SK-MEL-5 (cell line): ENCODE measurements around the gene LIN54. TPM values are rescaled to one million over a fixed set of nuclear protein-coding genes. Genes with fewer than 3 reads are reported as not detected.
A peak's percentile ranks its signal among the peaks of the same experiment; 100 is the strongest.
"Not testable (repeated sequence)": the region's sequence is repeated elsewhere in the genome, so short reads cannot be mapped to it uniquely, and the experiment has no call there.

Experiments used
- DNase-seq: peaks from one replicate; pipeline ENCODE4 v3.0.0-alpha.2; 2016; ENCODE audit warnings: low read depth, low spot score
- in situ Hi-C: cut with HindIII; loops from 2 replicates; pipeline ENCODE4 v1.10.0; 2016; ENCODE audit warnings: low sequenced_read_pairs, high pct_unique_total_duplicates, low pct_unique_long_range_greater_than_20kb
- total RNA-seq: library from RNA; depleted of rRNA; stranded (reverse); fragments of >200 nt; shearing (Covaris generic); gene quantifications from 2 replicates; pipeline ENCODE4 v1.2.3, GENCODE V29; 2014

Gene LIN54
- total RNA-seq, 1 experiment from 2014 or later, result 21.2 TPM

DNA sequence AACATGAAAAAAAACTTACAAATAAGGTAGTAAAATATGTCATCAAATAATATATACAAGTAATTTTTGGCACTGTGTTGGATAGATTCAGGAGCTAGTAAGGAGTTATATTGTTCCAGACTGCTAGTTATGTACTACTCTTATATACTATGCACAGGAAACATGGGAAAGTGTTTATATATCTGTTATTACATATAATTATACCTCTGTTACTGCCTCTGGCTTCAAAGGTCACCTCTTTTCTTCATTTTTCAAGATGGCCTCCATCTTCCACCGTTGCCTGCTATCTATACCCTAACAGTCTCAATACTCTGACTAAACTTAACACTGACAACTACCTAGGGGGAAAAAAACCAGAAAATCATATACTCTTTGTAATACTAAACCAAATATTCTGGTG, 29.5 kb downstream of the LIN54 start:
- DNase-seq, result no peak
- in situ Hi-C loops, result no loop called here

- DNase-seq, result no peak
- in situ Hi-C loops, result no loop called here
Measured at GRCh38 chr4:82975792-82976191, 34.8 kb downstream of the LIN54 start.

- in situ Hi-C loops, result no loop called here
Measured at GRCh38 chr4:82969414-82969813, 41.2 kb downstream of the LIN54 start.

GRCh38 chr4:82968972-82969371, 41.7 kb downstream of the LIN54 start:
- DNase-seq, result no peak

More at GRCh38 chr4:82969414-82969813, 41.2 kb downstream of the LIN54 start:
- DNase-seq, result no peak

GRCh38 chr4:82965763-82966162, 44.9 kb downstream of the LIN54 start:
- DNase-seq, result no peak
- in situ Hi-C loops, result no loop called here

More at GRCh38 chr4:82968972-82969371, 41.7 kb downstream of the LIN54 start:
- in situ Hi-C loops, result no loop called here

- in situ Hi-C loops, result no loop called here
Measured at GRCh38 chr4:82957045-82957444, 53.6 kb downstream of the LIN54 start.

DNA sequence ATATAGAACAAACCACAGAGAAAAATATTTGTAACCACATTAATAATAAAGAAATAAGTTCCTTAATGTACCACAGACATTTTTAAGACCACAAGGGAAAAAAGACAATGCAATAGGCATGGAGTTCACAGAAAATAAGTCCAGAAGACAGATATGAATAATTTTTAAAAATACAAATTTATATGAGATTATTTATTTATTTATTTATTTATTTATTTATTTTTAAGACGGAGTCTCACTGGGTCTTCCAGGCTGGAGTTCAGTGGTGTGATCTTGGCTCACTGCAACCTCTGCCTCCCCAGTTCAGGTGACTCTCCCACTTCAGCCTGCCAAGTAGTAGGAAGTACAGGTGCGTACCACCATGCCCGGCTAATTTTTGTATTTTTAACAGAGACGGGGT, 56.4 kb downstream of the LIN54 start:
- in situ Hi-C loops, result no loop called here
- DNase-seq, result no peak

More at GRCh38 chr4:82957045-82957444, 53.6 kb downstream of the LIN54 start:
- DNase-seq, result no peak

- in situ Hi-C loops, result no loop called here
- no peak for DNase-seq
Measured at GRCh38 chr4:82951196-82951595, 59.4 kb downstream of the LIN54 start.

DNA sequence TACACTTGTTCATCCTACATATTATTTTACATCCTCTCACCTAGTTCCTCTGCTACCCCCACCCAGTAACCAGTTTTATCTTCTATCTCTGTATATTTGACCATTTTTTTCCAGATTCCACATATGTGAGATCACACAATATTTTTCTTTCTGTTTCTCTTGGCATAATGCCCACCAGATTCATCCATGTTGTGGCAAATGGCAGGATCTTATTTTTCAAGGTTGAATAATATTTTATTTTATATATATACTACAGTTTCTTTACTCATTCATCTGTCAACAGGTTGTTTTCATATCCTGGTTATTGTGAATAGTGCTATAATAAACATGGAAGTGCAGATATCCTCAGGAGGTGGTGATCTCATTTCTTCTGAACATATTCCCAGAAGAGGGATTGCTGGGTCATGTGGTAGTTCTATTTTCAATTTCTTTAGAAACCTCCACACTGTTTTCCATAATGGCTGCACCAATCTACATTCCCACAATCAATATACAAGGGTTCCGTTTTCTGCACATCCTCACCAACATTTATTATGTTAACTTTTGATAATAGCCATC, 61.9 kb downstream of the LIN54 start:
- no peak for DNase-seq
- in situ Hi-C loops, result no loop called here

GRCh38 chr4:82947498-82947897, 63.1 kb downstream of the LIN54 start:
- DNase-seq, result no peak
- in situ Hi-C loops, result no loop called here

DNA sequence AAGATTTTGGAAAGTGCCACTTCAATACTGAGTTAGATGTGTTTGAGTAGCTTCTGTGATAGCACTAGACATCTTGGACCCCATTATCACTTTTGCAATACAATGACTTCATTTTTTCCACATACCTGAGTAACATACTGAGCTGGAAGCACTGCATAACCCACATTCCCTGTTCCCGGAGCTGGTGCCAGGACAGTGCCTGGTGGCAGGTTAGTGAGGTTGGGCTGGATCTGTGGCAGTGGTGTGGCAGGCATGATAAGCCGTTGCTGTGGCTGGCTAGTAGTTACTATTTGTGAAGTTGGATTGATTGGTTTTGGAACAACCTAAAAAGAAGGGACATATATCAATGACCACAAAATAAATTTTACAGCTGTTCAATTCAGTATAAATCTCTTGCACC, 71.2 kb downstream of the LIN54 start:
- in situ Hi-C loops, result no loop called here
- no peak for DNase-seq

- in situ Hi-C loops, result no loop called here
- no peak for DNase-seq
Measured at GRCh38 chr4:82934441-82934840, 76.2 kb downstream of the LIN54 start.

- in situ Hi-C loops, result no loop called here
- no peak for DNase-seq
Measured at GRCh38 chr4:82930848-82931755, 79.5 kb downstream of the LIN54 start.

DNA sequence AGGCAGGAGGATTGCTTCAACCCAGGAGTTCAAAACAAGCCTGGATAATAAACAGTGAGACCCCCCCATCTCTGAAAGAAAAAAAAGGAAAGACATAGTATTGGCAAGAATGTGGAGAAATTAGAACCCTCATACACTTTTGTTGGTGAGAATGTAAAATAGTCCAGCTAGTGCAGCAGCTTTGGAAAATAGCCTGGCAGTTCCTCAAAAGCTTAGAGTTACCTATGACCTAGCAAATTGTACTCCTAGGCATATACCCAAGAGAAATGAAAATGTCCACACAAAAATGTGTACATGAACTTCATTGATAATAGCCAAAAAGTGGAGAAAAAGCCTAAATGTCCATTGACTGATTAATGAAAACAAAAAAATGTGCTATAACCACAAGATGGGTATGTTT, 88.8 kb downstream of the LIN54 start:
- in situ Hi-C loops, result no loop called here
- DNase-seq, result no peak

DNA sequence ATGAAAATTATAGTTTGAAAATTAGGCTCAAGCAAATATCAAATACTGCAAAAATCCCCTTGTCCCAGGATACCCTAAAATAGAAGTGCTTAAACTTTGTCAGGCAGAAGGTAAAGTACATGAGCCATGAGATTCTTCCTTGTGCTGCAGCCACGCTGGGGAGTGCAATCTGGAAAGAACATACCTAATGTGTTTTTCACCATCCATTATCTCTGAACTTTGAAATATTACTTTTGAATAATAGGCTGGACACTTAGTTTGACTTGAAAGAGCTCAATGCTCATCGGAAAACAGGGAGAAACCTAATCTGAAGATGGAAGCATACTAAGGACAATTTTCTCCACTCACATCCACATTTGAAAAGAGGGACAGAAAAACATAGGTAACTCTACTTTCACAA, 91.2 kb downstream of the LIN54 start:
- no peak for DNase-seq
- in situ Hi-C loops, result no loop called here

GRCh38 chr4:82918091-82918490, 92.5 kb downstream of the LIN54 start:
- peak; percentile 98 for DNase-seq
- in situ Hi-C loops, result no loop called here

- DNase-seq, in situ Hi-C loops: not testable (repeated sequence)
Measured at GRCh38 chr4:82913968-82914367, 96.7 kb downstream of the LIN54 start.

GRCh38 chr4:82913305-82913704, 97.3 kb downstream of the LIN54 start:
- in situ Hi-C loops, result no loop called here
- DNase-seq, result no peak

DNA sequence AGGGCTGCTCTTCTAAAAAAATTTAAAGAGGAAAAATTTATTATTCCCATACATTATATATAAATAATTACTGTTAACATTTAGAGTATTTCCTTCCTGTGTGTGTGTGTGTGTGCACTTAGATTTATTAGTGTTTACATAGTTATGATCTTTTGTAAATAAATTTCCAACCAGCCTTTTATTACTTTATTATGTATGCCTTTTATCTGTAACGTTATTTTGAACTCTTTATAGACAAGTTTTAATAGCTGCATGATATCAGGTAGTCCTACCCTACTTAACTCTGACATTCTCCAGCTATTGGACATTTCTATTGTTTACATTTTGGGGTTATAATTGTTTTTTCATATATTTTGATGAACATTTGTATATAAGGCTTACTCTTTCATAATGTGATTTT, 101.3 kb downstream of the LIN54 start:
- in situ Hi-C loops, result no loop called here
- DNase-seq, result no peak
